ENCODE measurements around the gene EFCC1.
A peak's percentile ranks its signal among the peaks of the same experiment; 100 is the strongest.

Gene EFCC1

DNA sequence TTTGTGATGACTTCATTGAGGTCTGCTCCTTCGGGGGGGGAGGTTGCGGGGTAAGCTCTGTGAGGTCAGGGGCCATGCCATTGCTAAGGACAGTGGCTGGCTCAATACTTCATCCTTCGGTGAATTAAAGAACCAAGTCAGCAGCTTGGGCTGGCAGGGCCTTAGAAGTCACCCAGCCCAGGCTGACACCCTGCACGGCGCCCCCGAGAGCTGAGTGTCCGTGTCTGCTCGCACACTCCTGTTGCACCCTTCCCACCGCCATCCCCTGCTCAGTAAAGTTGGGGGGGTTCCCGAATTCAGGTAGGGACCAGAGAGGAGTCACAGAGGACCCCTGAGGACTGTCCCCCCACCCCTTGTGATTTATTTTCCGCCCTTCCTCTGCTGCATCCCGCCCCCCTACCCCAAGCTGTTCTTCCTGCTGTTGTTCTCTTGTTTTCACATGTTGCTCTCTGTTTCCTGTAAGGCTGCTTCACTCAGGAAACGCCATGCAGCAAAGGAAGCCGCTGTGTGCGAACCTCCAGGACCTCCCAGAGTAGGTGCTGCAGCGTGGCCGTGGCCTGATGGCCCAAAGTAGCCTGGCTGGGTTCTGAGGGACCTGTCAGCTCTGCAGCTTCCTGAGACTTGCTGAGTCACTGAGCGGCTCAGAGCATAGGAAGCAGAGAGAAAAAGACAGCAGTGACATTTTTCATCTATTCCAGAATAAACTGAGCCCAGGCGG is 14.4 kb downstream of the EFCC1 start:
- DNase-seq, result no peak

DNA sequence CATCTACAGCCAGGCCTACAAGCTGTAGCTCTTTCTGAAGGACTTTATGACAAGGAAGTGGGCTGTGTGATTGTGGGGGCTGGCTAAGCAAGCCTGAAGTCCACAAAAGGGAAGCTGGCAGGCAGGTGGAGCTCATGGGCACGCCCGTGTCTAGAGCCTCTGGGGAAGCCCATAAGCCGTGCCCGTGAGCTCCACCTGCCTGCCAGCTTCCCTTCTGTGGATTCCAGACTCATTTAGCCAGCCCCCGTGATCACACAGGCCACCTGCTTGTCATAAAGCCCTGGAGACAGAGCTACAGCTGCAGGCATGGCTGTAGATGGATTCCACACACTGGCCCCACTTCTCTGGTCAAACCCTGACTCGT is 15.2 kb downstream of the EFCC1 start:
- DNase-seq, result peak; percentile 62

DNA sequence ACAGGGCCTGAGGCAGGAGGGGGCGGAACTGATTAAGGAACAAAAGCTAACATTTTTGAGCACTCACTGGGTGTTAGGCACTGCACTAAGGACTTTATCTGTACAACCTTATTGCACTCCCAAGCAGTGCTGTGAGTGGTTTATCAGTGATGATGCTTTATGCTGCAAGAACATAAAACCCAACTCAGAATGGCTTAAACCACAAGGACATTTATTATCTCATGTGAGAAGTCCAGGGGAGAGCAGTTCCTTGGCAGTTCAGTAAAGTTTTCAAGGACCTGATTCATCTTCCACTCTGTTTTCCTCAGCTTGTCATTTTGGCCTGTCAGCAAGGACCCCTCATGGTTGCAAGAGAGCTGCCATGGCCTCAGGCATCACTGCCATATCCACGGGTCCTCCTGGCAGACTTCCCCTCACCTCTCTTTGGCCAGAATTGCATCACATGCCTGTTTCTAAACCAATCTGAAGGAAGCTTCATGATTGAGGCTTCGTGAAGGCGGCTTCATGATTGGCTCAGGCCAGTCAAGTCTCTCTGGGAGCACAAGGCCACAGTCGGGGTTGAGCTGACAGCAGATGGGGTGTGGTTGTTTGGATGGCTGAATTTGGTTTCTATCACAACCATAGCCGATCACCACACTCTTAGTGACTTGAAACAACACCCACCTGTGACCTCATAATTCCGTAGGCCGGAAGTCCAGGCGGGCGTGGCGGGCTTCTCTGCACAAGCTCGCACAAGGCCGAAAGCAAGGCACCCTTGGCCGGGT is 15.8 kb downstream of the EFCC1 start:
- no peak for DNase-seq

DNA sequence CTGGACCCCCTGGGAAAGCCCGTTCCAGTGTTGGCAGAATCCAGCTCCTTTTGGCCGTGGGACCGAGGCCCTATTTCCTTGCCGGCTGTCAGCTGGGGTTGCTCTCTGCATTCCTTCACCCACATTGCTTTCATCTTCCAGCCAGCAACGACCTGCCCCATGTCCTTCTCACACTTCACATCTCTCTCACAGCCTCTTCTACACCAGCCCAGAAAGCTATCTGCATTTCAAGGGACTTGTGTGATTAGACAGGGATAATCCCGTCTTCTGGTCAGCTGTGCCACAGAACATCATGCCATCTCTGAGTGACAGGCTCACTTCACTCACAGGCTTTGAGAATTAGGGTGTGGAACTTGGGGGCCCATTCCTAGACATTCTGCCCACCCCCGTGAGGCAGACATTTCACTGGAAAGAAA is 16.4 kb downstream of the EFCC1 start:
- no peak for DNase-seq

DNA sequence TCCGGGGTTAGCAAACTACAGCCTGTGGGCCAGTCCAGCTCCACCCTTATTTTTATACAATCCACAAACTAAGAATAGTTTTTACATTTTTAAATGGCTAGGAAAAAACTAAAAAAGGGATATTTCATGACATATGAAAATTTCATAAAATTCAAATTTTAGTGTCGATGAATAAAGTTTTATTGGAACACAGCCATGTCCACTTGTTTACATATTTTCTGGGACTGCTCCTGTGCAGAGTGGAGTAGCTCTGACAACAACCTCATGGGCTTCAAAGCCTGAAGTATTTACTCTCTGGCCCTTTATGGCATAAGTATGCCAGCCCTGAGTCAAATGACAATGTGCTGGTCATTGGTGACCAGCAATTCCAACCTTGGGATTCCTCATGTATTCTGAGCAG is 17.2 kb downstream of the EFCC1 start:
- DNase-seq, result no peak

DNA sequence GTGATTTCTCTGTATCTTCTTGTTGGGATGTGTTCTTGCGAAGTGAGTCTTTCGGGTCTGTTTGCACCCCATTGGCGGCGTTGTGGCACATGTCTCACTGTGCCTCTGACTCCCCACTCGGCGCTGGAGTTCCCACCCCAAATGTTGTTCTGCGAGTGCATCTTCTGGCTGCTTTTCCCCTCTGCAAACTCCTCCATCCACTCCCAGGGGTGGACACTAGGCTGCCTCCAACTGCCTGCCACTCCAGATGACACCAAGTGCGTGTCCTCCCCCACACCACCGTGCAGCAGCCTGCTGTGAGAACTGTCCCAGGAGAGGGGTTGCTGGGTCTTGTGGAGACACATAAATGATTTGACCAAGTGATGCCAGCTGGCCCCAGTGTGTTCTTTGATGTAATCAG is 17.6 kb downstream of the EFCC1 start:
- no peak for DNase-seq

DNA sequence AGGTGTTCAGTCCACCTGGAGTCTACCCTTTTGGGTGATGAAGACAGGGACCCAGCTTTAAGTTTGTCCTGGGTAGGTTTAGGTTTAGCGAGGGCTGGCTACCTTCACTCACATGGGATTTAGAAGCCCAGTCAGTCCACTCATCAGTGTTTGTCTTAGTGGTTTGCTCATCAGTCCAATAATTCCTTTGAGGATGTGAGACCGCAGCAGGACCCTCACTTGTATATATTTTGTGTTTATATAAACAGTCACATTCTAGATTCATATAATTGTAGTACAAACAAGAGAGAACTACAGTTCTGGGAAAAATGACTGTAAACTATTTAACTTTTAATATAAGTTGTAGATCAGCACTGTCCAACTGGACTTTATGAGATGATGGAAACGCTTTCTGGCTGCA is 18.2 kb downstream of the EFCC1 start:
- no peak for DNase-seq

DNA sequence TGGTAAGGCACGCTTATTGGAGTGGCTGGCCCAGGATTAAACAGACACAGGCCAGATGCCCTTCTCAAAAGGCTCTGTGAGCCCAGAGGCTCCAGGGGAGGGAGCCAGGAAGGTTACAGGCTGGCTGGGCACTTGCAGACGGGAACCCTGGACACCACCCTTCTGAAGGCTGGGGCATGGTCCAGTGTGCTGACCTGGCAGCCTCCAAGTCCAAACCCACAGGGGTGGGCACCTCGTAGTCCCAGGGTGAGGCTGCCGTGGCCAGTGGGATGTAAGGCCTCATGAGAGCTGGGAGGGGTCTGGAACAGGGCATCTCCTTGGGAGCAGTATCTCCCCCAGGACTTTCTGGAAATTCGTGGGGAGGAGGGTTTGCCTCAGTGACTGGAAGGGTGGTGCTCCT is 19.6 kb downstream of the EFCC1 start:
- no peak for DNase-seq

DNA sequence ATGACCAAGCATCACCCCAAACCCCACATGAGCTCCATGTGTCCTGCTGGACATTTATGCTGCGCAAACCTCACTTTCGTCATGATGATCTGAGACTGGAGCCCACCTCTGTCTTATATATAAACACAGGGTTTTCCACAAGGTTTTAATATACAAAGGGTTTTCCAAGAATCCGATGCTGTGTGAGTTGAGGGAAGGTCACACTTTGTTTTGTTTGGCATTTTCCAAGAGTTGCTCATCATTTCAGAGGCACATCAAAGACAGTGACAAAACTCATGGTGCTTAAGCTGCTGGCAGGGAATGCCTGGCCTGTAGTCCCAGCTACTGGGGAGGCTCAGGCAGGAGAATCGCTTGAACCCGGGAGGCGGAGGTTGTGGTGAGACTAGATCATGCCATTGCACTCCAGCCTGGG is 20.0 kb downstream of the EFCC1 start:
- DNase-seq, result no peak

DNA sequence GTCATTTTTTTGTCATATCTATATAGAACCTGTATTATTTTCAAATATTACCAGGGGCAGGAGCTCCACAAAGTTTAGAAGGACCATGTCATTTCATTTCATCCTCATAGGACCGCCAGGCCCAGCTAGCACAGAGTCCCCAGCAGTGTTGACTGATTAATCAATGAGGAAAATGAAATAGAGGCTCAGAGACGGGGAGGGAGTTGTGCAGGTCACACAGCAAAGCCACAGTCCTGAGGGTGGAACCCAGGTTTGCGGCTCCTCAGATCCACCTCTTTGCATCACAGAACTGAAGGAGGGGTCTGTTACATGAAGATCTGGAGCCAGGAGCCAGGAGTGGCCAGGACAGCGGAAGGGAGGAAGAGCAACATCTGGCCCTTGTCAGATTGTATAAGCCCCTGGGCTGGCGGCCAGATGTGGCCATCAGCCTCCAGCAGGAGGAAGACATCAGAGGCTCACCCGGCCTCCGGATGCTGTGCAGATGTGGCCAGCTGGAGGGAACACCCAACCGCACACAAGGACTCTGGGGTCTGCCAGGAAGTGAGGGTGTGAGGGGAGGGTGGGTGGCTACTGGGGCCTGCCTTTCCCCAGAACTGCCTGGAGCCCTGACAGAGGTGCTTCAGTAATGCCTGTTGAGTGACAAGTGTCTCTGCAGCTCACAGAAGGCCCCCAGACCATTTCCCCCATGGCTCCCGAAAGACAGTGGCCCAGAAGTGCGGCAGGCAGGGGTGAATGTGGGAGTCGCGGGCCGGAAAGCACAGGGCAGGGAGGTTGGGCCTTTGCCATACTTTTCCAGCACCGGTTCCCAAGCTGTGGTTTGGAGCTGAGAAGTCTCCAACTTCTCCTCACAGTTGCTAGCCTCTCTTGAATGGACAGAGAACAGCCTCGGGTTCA is 21.3 kb downstream of the EFCC1 start:
- no peak for DNase-seq

DNA sequence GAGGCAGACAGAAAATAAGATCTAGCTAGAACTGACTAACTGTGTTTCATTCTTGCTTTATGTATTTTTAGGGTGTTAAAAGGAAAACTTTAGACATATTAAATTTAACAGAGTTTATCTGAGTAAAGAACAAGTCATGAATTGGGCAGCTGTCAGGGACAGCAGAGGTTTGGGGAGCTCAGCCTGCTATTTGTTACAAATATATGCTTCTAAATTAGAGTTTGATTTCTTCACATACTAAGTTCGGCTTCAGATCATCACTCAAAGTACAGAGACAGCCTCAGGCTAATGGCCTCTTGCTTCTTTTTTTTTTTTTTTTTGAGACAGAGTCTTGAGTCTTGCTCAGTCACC is 21.9 kb downstream of the EFCC1 start:
- no peak for DNase-seq

DNA sequence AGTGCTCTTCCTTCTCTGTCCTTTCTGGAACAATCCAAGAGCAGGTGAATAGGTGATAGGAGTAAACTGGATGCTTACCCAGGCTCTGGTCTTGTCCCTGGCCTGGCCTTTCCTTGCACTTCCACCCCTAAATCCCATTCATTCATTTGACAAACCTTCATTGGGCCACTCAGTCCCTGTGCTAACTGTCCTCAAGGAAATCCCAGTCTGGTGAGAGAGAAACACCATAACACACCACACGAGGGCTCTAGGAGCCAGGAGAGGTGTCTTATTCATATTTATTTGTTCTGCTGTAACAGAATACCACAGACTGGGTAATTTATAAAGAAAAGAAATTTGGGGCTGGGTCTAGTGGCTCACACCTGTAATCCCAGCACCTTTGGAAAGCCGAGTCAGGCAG is 22.8 kb downstream of the EFCC1 start:
- no peak for DNase-seq

DNA sequence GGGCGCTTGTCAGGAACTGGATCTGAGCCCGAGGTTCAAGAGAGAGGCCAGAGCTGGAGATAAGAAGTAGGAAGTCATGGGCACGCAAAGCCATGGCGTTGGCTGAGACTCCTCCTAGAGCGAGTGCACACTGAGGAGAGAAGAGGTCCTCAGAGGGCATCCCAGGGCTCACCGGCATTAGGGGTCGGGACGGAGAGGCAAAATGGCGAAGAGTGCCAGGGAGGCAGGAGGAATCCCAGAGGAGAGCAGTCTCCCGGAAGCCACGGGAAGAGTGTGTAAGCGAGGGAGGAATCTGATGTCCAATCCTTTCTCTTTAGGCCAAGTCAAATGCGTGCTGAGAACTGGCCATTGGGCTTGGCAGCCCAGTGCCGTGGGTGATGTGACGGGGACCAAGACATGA is 24.0 kb downstream of the EFCC1 start:
- DNase-seq, result no peak

DNA sequence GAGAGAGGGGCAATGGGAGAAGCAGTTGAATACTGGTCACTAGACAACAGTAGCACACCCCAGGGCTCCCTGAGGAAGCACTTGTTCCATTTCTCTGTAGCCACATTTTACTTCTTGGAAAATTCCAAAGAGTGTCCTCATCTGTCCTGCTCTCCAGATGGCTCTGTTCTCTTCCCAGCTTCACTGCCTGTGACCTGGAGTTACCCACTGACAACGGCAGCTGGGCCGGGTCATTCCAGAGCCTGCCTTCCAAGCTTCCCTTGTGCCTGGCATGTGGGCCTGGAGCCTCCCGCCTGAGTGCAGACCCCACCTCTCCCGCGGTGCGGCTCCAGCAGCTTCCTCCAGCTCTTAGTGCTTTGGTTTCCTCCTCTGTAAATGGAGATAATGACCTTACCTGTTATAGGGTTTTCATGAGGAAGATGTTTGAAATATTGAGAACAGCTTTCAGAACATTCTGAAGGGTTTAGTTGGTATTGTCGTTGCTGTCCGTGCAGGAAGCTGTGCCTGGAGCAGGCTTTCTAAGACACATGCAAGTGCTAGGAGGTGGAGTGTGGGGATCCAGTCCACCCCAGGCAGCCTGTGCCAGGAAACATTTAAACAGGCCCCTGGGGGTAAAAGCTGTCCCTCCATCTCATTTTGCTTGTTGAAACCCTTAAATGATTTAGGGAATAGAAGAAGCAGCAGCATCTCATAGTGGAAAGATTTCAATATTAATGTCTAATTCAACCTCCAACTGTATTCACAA is 24.8 kb downstream of the EFCC1 start:
- DNase-seq, result no peak

DNA sequence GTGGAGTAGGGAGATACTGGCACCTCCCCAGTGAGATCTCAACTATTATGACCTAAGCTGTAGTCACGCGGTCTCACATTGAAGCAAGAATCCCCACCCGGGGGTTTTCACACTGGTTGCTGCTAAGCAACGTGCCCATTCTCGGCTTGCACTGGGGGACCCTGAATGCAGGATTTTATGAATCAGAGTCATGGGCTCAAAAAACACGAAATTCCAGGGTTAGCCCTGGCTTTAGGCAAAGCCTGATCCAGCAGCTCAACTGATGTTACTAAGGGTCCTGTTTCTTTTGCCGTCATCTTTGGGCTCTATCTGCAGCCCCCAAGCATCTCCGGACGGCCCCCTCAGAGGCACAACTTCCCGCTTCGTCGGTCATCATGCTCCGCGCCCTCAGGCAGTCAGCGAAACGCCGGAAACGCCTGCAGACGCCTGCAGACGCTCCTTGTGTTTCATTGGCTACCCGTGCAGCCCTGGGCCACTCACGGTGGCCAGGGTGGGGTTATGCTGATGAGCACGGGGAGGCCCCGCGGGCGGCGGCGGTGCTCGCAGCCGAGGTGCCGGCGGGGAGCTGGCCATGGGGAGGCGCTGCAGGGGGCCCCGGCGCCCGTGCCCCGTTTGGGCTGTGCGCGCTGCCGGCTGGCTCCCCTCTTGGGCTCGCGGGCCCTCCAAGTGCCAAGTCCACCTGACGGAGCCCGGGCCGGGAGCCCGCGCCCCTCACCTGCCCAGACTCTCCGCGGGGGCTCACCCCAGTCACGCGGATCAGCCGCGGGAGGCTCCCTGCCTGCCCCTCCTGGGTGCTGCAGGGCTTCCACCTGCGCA is 25.8 kb downstream of the EFCC1 start:
- DNase-seq, result peak; percentile 65

DNA sequence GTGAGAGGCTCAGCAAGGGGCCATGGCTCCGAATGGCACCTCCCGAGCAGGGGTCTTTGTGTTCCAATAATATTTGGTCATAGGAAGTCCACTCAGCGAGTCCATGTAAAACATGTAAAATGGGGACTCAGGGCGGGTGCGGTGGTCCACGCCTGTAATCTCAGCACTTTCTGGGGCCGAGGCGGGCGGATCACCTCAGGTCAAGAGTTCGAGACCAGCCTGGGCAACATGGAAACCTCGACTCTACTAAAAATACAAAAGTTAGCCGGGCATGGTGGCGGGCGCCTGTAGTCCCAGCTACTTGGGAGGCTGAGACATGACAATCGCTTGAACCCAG is 26.4 kb downstream of the EFCC1 start:
- DNase-seq, result no peak

DNA sequence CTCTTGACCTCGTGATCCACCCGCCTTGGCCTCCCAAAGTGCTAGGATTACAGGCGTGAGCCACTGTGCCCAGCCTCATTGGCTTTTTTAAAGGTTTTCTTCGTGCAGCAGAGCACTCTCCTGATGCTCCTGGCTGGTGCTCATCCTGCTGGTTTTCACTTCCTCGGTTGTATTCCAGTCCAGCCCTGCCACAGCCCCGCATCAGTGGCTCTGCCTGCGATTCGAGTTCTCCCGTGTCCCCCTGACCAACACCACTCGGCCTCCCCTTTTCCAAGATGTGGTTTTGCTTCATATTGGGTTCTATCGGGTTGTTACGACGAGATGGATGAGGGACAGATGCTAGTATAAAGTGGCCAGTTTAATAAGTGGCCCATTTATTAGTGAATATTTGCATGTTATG is 27.8 kb downstream of the EFCC1 start:
- no peak for DNase-seq

DNA sequence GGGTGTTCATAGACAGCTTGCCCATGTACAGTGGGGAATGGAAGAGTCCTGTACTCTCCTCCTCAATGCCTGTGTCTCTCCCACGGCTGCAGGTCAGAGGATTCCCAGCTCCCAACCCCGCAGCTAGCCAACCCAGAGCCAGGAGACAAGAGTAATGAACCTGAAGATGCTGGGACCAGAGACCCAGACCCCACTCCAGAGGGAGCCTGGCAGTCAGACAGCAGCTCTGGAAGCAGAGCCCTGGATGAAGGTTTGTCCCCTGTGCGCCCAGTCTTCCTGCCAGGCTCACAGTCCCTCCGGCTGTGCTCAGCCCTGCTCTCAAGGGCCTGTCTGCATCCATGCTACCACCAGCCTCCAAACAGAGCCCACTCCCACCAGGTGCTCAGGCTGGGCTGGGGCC is 29.5 kb downstream of the EFCC1 start:
- no peak for DNase-seq

DNA sequence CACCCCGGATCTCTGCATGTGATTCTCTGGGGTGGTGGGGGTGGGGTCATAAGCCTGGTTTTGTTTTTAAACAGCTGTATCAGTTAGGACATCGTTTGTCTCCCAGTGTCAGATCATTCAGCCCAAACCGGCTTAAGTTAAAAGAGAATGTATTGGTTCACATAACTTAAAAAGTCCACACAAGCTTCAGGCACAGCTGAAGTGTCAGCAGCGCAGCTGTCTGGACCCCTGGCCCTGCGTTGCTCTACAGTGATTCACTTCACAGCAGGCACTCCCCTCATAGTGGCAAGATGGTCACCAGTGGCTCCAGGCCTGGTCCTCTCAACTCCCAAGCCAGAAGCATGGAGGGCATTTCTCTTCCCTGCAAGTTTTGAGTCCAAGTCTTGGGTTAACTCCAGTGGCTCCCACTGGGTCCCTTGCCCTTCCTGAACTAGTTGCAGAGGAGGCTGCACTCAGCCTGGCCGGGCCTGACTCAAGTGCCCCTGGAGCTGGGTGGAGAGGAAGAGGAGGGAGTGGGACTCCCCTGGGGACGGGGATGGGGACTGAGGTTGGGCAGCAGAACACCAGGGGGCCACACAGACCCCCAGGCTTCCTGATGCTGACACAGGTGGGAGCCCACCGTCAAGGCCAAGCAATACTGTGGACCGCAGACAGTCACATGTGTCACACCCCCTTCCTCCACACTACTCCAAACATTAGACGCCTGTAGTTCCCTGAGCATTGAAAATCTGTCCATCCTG is 30.5 kb downstream of the EFCC1 start:
- no peak for DNase-seq

DNA sequence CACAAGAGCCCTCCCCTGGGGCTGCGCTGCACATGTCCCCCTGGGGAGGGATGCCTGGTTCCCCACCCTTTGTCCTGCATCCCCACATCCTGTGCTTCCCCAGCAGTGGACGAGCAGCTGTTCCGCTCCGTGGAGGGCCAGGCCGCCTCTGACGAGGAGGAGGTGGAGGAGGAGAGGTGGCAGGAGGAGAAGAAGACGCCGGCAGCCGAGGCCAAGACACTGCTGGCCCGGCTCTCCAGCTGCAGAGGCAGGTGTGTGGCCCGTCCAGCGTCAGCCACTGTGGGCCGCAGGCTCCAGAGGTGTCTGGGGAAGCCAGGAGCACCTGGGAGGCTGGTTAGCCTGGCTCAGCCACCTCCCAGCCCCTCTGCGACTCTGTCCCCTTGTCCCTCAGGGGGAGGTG is 31.6 kb downstream of the EFCC1 start:
- no peak for DNase-seq

DNA sequence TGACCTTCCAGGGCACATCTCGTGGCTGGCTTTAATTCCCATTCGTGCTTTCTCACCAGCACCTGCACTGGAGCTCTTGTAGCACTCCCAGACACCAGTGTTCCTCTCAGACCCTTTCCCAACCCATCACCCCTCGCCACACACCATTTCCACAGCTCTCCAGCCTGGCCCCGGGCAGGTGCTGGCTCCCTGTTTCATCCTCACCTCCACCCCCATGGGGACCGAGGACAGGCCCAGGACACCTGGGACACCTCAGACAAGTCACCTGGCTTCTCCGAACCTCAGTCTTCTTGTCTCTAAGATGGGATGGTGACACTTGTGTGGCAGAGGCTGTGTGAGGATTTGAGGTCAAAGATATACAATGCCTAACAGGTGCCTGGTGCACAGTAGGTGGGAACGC is 32.0 kb downstream of the EFCC1 start:
- DNase-seq, result no peak

Data from GF-D8 (cell line).